ENCODE measurements around the gene FKBP15. TPM values are rescaled to one million over a fixed set of nuclear protein-coding genes. Genes with fewer than 3 reads are reported as not detected.
"Not testable (repeated sequence)": the region's sequence is repeated elsewhere in the genome, so short reads cannot be mapped to it uniquely, and the experiment has no call there.

Gene FKBP15
- polyA plus RNA-seq, 4 donors, result 6.5 to 19.8 (median 9.5) TPM

DNA sequence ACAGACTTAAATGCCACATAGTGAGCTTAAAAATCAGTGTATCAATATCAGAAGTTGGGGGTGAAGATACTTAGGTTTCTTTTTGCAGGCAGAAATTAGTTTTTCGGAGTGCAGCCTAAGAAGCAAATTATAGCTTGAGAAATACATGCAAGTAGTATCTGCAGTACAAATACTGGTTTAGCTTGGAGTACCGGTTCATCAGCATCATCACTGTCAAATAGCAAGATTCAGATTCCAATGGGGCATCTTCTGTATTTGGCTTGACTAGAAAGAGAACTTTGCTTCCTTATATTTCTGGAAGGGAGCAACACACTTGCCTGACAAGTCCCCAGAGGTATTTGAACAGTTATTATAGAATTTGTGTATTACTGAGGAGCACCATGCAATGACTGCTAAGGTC lies 20.1 kb upstream of the FKBP15 start:
- WGBS, 3 donors, result 96 to 98% (median 97%) methylated on average over 2 of the region's 2 CpGs
- DNase-seq (no peak), FAIRE-seq (no peak)
- Histone ChIP-seq H3K4me1 (ENCODE audit: control insufficient read depth in 3 of 3, insufficient read depth in 2 of 3, low read depth in 1 of 3, low read length in 2 of 3) (no peaks in the 10 kb centered on the region), H3K9me3 (ENCODE audit: control insufficient read depth in 2 of 2, insufficient read depth in 1 of 2, low read depth in 1 of 2, low read length in 1 of 2) (no peaks in the 10 kb centered on the region), H3K36me3 (ENCODE audit: control insufficient read depth in 3 of 3, insufficient read depth in 2 of 3, low read depth in 1 of 3, low read length in 3 of 3) (peaks cover 0 to 2% (median 0%) of the 10 kb centered on the region in 3 donors), H3K27me3 (ENCODE audit: control insufficient read depth in 3 of 3, insufficient read depth in 3 of 3, low read length in 3 of 3) (no peaks in the 10 kb centered on the region), H3K4me3 (ENCODE audit: low read depth in 1 of 3, low read length in 3 of 3) (no peak overlapping the region), H3K27ac (ENCODE audit: low read depth in 1 of 3, low read length in 2 of 3) (no peak overlapping the region)

DNA sequence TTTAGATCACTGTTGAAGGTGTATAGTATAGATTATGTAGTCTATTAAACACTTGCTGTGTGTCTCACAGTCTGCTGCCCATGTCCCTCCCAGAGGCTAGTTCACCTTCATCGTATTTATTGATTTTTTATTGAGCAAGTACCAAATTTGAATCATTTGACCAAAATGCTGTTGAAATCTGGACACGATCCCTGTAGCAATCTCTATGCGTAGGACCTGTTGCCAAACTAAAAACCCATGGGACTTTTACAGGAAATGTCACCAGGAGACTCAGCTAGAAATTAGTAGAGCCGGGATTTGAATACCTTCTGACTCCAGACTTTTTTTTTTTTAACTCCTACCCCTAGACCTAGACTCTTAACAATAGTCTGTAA lies 17.8 kb upstream of the FKBP15 start:
- Histone ChIP-seq H3K4me3 (ENCODE audit: low read depth in 1 of 3, low read length in 3 of 3) (no peak overlapping the region), H3K9me3 (ENCODE audit: control insufficient read depth in 2 of 2, insufficient read depth in 1 of 2, low read depth in 1 of 2, low read length in 1 of 2) (no peaks in the 10 kb centered on the region), H3K4me1 (ENCODE audit: control insufficient read depth in 3 of 3, insufficient read depth in 2 of 3, low read depth in 1 of 3, low read length in 2 of 3) (no peaks in the 10 kb centered on the region), H3K27ac (ENCODE audit: low read depth in 1 of 3, low read length in 2 of 3) (no peak overlapping the region), H3K36me3 (ENCODE audit: control insufficient read depth in 3 of 3, insufficient read depth in 2 of 3, low read depth in 1 of 3, low read length in 3 of 3) (no peaks in the 10 kb centered on the region), H3K27me3 (ENCODE audit: control insufficient read depth in 3 of 3, insufficient read depth in 3 of 3, low read length in 3 of 3) (no peaks in the 10 kb centered on the region)
- WGBS, 3 donors, result 71 to 81% (median 75%) methylated on average over 4 of the region's 4 CpGs
- DNase-seq (no peak), FAIRE-seq (no peak)

DNA sequence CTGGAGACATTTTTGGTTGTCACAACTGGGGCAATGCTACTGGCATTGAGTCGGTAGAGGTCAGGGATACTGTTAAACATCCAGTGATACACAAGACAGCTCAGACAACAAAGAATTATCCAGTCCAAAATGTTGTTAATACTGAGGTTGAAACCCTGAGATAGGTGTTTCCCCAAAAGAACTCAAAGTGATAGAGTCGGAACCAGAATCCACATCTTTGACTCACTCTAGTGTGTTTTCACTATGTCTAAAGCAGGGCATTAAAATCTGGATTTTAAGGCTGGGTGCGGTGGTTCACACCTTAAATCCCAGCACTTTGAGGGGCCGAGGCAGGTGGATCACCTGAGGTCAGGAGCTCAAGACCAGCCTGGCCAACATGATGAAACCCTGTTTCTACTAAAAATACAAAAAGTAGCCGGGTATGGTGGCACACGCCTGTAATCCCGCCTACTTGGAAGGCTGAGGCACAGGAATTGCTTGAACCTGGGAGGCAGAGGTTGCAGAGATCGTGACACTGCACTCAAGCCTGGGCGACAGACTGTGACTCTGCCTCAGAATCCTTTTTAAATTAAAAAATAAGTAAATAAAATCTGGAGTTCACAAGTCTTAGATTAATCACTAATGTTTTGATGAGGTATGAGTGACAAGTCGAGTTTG lies 17.3 kb upstream of the FKBP15 start:
- no peaks in the 10 kb centered on the region for H3K36me3 ChIP-seq (ENCODE audit: control insufficient read depth in 3 of 3, insufficient read depth in 2 of 3, low read depth in 1 of 3, low read length in 3 of 3)
- H3K4me3 ChIP-seq (ENCODE audit: low read depth in 1 of 3, low read length in 3 of 3), result no peak overlapping the region
- no peak for DNase-seq
- H3K9me3 ChIP-seq (ENCODE audit: control insufficient read depth in 2 of 2, insufficient read depth in 1 of 2, low read depth in 1 of 2, low read length in 1 of 2), result no peaks in the 10 kb centered on the region
- no peak for FAIRE-seq
- no peak overlapping the region for H3K27ac ChIP-seq (ENCODE audit: low read depth in 1 of 3, low read length in 2 of 3)
- H3K27me3 ChIP-seq (ENCODE audit: control insufficient read depth in 3 of 3, insufficient read depth in 3 of 3, low read length in 3 of 3), result no peaks in the 10 kb centered on the region
- no peaks in the 10 kb centered on the region for H3K4me1 ChIP-seq (ENCODE audit: control insufficient read depth in 3 of 3, insufficient read depth in 2 of 3, low read depth in 1 of 3, low read length in 2 of 3)
- 89 to 94% (median 93%) methylated on average over 10 of the region's 10 CpGs for WGBS, 3 donors

DNA sequence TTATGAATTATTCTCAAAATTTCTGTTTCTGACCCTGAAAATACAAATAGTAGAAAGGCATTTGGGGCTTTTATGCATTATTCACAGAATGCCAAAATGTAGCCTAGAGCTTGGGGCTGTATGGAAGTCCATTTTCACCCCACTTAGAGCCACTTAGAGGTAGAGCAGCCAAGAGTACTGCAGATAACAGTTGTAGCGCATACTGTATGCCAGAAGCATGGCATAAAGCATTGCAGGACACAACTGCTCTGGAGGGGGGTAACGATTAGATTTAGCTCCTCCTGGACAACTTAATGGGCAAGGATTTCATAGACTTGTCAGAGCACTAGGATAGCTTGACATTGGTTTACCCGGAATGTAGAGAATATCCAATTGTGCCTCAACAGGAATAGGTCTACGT lies 15.9 kb upstream of the FKBP15 start:
- WGBS, 3 donors, result 89 to 92% (median 90%) methylated on average over 4 of the region's 4 CpGs

DNA sequence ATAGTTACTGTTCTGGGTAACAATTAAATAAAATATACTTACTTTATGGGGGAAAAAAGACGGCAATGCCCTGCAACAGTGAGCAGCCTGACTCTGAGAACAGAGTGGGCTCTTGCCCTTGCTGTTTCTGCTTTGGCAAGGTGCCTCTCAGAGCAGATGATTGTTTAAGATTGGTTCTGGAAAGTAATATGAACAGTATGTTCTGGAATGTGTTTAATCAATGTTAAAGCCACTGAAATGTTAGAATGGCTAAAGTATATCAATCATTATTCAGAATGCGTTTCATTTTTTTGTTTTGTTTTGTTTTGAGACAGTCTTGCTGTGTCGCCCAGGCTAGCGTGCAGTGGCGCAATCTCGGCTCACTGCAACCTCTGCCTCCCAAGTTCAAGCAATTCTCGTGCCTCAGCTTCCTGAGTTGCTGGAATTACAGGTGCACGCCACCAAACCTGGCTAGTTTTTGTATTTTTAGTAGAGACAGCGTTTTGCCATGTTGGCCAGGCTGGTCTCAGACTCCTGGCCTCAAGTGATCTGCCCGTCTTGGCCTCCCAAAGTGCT lies 14.7 kb upstream of the FKBP15 start:
- not testable (repeated sequence) for H3K27ac ChIP-seq (ENCODE audit: low read depth in 1 of 3, low read length in 2 of 3); H3K27me3 ChIP-seq (ENCODE audit: control insufficient read depth in 3 of 3, insufficient read depth in 3 of 3, low read length in 3 of 3); FAIRE-seq; H3K4me1 ChIP-seq (ENCODE audit: control insufficient read depth in 3 of 3, insufficient read depth in 2 of 3, low read depth in 1 of 3, low read length in 2 of 3); DNase-seq; H3K9me3 ChIP-seq (ENCODE audit: control insufficient read depth in 2 of 2, insufficient read depth in 1 of 2, low read depth in 1 of 2, low read length in 1 of 2); H3K36me3 ChIP-seq (ENCODE audit: control insufficient read depth in 3 of 3, insufficient read depth in 2 of 3, low read depth in 1 of 3, low read length in 3 of 3); H3K4me3 ChIP-seq (ENCODE audit: low read depth in 1 of 3, low read length in 3 of 3)
- WGBS, 3 donors, result 80 to 93% (median 87%) methylated on average over 10 of the region's 10 CpGs

More for the DNA sequence above, 15.9 kb upstream of the FKBP15 start:
- H3K9me3 ChIP-seq (ENCODE audit: control insufficient read depth in 2 of 2, insufficient read depth in 1 of 2, low read depth in 1 of 2, low read length in 1 of 2), result no peaks in the 10 kb centered on the region
- no peak overlapping the region for H3K4me3 ChIP-seq (ENCODE audit: low read depth in 1 of 3, low read length in 3 of 3)
- no peaks in the 10 kb centered on the region for H3K27me3 ChIP-seq (ENCODE audit: control insufficient read depth in 3 of 3, insufficient read depth in 3 of 3, low read length in 3 of 3)
- FAIRE-seq (no peak), DNase-seq (no peak)
- H3K27ac ChIP-seq (ENCODE audit: low read depth in 1 of 3, low read length in 2 of 3), result no peak overlapping the region
- no peaks in the 10 kb centered on the region for H3K36me3 ChIP-seq (ENCODE audit: control insufficient read depth in 3 of 3, insufficient read depth in 2 of 3, low read depth in 1 of 3, low read length in 3 of 3)
- peaks cover 0 to 3% (median 0%) of the 10 kb centered on the region in 3 donors for H3K4me1 ChIP-seq (ENCODE audit: control insufficient read depth in 3 of 3, insufficient read depth in 2 of 3, low read depth in 1 of 3, low read length in 2 of 3)

DNA sequence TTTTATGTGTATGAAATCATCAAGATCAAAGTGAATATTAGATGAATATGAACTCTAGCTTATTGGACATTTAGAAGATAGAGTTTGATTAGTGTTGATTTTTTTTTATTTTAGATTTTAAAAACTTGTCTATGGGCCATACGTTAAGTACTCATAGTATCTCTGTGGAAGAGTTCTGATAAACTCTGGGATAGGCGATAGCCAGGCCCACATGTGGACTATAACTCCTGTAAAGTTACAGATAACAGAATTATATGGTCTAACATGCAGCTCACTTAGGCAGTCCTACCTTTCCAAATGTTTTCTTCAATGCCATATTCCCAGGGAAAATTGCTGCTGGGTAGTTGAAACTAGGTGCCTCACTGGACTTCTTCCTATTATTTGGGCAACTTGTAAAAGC lies 10.6 kb upstream of the FKBP15 start:
- peaks cover 2 to 9% (median 5%) of the 10 kb centered on the region in 3 donors for H3K4me1 ChIP-seq (ENCODE audit: control insufficient read depth in 3 of 3, insufficient read depth in 2 of 3, low read depth in 1 of 3, low read length in 2 of 3)
- no peak for DNase-seq
- H3K27ac ChIP-seq (ENCODE audit: low read depth in 1 of 3, low read length in 2 of 3), result no peak overlapping the region
- H3K4me3 ChIP-seq (ENCODE audit: low read depth in 1 of 3, low read length in 3 of 3), result no peak overlapping the region
- no peak for FAIRE-seq
- H3K36me3 ChIP-seq (ENCODE audit: control insufficient read depth in 3 of 3, insufficient read depth in 2 of 3, low read depth in 1 of 3, low read length in 3 of 3), result peaks cover 0 to 3% (median 2%) of the 10 kb centered on the region in 3 donors
- 29 to 82% (median 61%) methylated on average over 2 of the region's 2 CpGs for WGBS, 3 donors
- H3K9me3 ChIP-seq (ENCODE audit: control insufficient read depth in 2 of 2, insufficient read depth in 1 of 2, low read depth in 1 of 2, low read length in 1 of 2), result no peaks in the 10 kb centered on the region
- H3K27me3 ChIP-seq (ENCODE audit: control insufficient read depth in 3 of 3, insufficient read depth in 3 of 3, low read length in 3 of 3), result no peaks in the 10 kb centered on the region

DNA sequence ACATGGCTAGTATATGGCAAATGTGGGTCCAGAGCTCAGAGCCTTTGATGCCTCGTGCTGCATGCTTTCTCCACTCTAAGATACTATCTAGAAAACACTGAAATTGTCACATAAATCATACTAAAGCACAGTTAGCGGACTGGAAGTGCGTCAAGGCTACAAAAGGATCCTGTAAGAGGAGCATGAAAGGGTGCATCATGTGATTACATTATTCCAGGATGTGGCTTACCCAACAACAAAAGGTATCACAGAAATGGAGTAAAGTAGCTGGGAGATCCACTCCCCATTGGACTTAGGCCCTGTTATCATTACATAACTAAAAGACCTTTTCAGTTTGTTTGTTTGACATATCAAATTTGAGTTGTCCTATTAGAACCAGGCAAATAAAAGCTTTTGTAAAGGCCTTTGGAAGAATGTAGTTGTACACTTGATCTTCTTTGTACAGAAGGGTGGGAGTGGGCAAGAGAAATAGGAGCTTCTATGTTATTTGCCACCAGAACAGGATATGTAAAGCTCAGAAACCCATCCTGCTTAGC lies 7.1 kb upstream of the FKBP15 start:
- H3K4me3 ChIP-seq (ENCODE audit: low read depth in 1 of 3, low read length in 3 of 3), result no peak overlapping the region
- peak; percentile 55 to 64 for DNase-seq
- 56 to 60% (median 57%) methylated on average over 3 of the region's 3 CpGs for WGBS, 3 donors
- peaks cover 0 to 8% (median 3%) of the 10 kb centered on the region in 3 donors for H3K36me3 ChIP-seq (ENCODE audit: control insufficient read depth in 3 of 3, insufficient read depth in 2 of 3, low read depth in 1 of 3, low read length in 3 of 3)
- peaks cover 3 to 10% (median 7%) of the 10 kb centered on the region in 3 donors for H3K4me1 ChIP-seq (ENCODE audit: control insufficient read depth in 3 of 3, insufficient read depth in 2 of 3, low read depth in 1 of 3, low read length in 2 of 3)
- H3K27me3 ChIP-seq (ENCODE audit: control insufficient read depth in 3 of 3, insufficient read depth in 3 of 3, low read length in 3 of 3), result no peaks in the 10 kb centered on the region
- H3K9me3 ChIP-seq (ENCODE audit: control insufficient read depth in 2 of 2, insufficient read depth in 1 of 2, low read depth in 1 of 2, low read length in 1 of 2), result no peaks in the 10 kb centered on the region
- peak overlapping the region in 2 of 3 donors; percentile 60 for H3K27ac ChIP-seq (ENCODE audit: low read depth in 1 of 3, low read length in 2 of 3)
- FAIRE-seq, result no peak

DNA sequence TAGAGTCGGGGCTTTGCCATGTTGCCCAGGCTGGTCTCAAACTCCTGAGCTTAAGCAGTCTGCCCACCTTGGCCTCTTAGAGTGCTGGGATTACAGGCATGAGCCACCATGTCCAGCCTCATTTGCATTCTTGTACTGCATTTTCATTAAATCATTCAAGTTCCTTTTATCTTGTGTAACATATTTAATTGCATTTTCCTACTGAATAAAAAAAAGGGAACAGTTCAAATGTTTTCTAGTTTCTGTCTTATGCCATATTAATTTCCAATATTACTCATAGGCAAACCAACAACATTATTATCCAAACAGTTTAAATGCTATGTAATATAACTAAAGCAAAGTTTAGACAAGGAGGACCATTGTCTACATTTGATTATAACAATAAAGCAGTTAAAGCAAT lies 6.4 kb upstream of the FKBP15 start:
- WGBS, 3 donors, result 0 to 68% (median 48%) methylated on average over 1 of the region's 1 CpG
- FAIRE-seq (no peak), DNase-seq (no peak)
- Histone ChIP-seq H3K27ac (ENCODE audit: low read depth in 1 of 3, low read length in 2 of 3) (no peak overlapping the region), H3K4me1 (ENCODE audit: control insufficient read depth in 3 of 3, insufficient read depth in 2 of 3, low read depth in 1 of 3, low read length in 2 of 3) (peaks cover 6 to 13% (median 7%) of the 10 kb centered on the region in 3 donors), H3K9me3 (ENCODE audit: control insufficient read depth in 2 of 2, insufficient read depth in 1 of 2, low read depth in 1 of 2, low read length in 1 of 2) (no peaks in the 10 kb centered on the region), H3K4me3 (ENCODE audit: low read depth in 1 of 3, low read length in 3 of 3) (no peak overlapping the region), H3K36me3 (ENCODE audit: control insufficient read depth in 3 of 3, insufficient read depth in 2 of 3, low read depth in 1 of 3, low read length in 3 of 3) (peaks cover 0 to 8% (median 3%) of the 10 kb centered on the region in 3 donors), H3K27me3 (ENCODE audit: control insufficient read depth in 3 of 3, insufficient read depth in 3 of 3, low read length in 3 of 3) (no peaks in the 10 kb centered on the region)

Measured in small intestine (tissue), 7 donors.